NCI-H2081 treated with DMSO at 0.1 percent for 48 hours (cell line): Measurements from ENCODE around the gene EPS8.
"Not testable (repeated sequence)": the region's sequence is repeated elsewhere in the genome, so short reads cannot be mapped to it uniquely, and the experiment has no call there.

ENCODE experiments used
- DNase-seq: peaks from one replicate; lab custom pipeline; 2025; lab: John Stamatoyannopoulos, UW

Gene EPS8

DNA sequence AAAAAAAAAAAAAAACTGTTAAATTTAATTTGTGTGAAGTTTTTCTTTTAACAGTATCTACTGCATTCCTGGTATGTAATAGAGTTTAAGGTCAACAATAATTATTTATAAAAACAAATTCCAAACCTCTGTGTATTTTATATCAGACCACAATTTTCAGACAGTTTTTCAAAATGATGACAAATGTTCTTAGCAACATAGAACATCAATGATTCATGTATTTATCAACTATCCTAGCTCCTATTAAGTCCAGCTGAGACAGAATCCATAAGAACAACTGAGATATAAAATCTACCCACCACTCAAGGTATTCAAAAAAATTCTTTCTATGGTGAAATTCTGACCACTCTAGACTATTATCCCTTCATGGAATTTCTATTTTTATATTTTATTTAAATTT, 144.5 kb downstream of the EPS8 start:
- DNase-seq, result no peak

- no peak for DNase-seq
Measured at GRCh38 chr12:15638231-15638630, 151.0 kb downstream of the EPS8 start.

GRCh38 chr12:15636060-15636890, 152.9 kb downstream of the EPS8 start:
- DNase-seq, result no peak

GRCh38 chr12:15634010-15634683, 155.0 kb downstream of the EPS8 start:
- DNase-seq, result no peak

- no peak for DNase-seq
Measured at GRCh38 chr12:15633201-15633600, 156.0 kb downstream of the EPS8 start.

DNA sequence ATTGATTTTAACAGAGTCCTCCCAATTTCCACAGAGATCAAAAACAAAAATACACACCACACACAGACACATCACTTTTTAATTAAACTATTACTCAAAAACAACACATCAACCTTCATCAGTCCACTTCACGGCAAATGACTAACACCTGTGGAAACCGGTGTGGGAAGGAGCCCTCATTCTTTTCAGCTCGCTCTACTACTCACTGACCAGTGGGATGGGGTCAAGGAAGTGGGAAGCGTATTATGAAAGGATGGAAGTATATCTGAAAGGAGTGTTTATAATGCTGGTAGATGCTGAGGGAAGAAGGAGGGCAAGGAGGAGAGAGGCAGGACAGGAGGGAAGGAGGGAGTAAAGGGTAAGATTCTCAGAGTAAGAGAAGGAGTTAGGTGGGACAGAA, 156.5 kb downstream of the EPS8 start:
- no peak for DNase-seq

DNA sequence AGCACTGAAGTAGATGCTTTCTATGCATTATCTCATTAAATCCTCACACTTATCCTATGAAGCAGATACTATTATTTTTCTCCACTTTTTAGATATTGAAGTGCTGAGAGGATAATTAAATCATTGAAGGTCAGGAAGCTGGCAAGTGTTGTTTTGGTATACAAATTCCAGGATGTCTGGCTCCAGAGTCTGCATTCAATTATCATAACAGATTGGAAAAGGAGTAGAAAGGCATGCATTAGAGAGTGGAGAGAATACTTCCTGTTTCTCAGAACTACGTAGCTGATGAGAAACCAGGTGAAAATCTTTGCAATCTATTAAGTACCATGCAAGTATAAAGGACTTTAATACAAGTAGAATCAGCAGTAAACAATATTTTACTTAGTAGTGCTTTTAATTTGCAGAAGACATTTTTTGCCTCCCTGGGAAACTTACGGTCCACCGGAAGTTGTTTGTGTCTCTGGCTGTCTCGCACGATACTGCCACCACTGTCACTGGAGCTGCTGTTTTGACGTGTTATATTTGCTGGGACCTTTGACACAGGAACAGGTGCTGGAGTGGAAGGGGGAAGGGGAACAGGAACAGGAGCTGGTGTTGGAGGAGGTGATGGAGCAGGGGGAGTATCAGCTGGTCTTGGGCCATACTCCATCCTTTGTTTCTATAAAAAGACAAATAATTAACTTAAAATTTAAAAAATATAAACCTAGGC, 158.0 kb downstream of the EPS8 start:
- DNase-seq, result no peak

DNA sequence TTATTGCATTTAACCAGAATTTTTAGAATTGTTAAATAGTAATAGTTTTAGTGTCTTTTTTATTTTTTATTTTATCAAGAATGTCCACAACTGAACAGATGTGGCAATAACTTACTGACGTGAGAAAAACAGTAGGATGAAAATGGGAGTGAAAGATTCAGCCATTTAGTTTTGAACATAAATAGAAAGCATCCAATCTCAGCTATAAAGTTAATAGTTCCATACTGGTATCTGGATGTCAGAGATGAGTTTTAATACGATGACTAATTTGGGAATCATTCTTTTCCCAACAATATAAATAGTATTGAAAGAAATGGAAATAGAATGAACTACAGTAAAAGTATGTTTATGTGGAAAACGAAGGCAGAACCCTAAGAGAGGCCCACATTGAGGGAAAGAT, 159.4 kb downstream of the EPS8 start:
- no peak for DNase-seq

GRCh38 chr12:15629108-15629507, 160.1 kb downstream of the EPS8 start:
- no peak for DNase-seq

- DNase-seq, result no peak
Measured at GRCh38 chr12:15627995-15628945, 160.9 kb downstream of the EPS8 start.

DNA sequence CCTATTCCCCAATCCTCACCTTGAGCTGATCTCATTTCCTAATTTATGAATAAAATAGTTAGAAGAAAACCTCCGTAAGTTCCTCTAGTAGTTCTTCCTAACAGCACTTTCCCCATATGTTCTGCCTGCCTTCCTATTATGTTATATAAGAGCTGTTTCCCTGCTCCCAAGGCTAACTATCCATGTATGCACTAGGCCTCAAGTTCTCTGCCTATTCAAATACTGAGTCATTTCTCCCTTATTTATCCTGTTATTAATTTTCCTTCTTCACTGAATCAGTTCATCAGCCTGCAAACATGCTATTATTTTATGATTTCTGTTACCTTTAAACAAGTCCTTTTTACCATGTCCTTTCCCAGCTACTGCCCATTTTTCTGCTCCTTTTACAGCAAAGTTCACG, 164.1 kb downstream of the EPS8 start:
- no peak for DNase-seq

DNA sequence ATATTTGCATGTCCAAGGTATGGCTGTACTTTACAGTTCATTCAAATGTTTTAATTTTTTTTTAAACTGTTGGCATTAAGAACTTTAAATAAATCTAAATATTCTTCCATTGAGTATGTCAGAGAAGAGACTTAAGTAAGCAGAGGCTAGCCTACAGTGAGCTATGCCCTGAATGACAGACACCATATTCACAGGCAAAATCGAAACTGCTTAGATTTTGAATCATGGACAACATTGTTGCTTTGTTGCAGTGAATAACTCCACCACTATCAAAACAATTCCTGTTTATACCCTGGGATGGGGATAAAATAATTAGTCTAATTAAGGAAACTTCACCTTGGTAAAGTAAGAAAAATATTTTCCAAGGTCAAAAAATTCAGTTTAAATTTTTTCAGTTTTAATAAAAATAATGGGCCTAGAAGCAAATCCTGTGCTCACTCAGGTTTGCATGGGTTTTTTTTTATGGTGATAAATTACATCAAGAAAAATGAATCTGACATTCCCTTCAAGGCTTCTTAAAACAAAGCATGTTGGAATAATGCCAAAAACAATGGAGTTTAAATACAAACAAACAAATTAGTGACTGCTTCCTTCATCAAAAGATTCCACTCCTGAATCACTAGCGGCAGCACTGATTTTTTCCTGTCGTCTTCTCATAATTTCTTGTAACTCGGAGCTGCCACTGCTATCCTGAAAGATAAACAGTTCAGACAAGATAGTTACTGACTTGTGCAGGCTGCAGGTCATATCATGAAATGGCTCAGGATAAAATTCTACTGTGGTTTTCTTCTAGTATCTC, 168.2 kb downstream of the EPS8 start:
- DNase-seq, result no peak

- DNase-seq, result not testable (repeated sequence)
Measured at GRCh38 chr12:15616495-15616894, 172.7 kb downstream of the EPS8 start.

DNA sequence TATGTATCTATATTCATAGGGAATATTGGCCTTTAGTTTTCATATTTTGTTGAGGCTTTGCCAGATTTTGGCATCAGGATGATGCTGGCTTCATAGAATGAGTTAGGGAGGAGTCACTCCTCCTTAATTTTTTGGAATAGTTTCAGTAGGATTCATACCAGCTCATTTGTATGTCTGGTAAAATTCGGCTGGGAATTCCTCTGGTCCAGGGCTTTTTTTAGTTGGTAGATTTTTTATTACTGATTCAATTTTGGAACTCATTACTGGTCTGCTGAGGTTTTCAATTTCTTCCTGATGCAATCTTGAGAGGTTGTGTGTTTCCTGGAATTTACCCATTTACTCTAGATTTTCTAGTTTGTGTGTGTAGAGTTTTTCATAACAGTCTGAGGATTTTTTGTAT, 175.2 kb downstream of the EPS8 start:
- no peak for DNase-seq

DNA sequence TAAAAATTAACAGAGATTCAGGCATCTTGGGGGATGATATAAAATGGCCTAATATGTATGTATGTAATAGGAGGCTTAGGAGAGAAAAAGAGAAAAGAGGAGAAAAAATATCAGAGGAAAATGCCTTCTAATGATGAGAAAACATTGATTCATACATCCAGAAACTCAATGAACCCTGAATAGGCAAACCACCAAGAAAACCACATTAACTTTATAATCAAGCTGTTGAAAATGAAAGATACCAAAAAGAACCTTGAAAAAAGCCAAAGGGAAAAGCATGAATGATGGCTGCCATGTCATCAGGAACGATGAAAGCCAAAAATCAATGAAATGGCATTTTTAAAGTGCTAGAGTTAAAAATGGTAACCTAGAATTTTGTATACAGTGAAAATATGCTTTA, 180.2 kb downstream of the EPS8 start:
- DNase-seq, result no peak

DNA sequence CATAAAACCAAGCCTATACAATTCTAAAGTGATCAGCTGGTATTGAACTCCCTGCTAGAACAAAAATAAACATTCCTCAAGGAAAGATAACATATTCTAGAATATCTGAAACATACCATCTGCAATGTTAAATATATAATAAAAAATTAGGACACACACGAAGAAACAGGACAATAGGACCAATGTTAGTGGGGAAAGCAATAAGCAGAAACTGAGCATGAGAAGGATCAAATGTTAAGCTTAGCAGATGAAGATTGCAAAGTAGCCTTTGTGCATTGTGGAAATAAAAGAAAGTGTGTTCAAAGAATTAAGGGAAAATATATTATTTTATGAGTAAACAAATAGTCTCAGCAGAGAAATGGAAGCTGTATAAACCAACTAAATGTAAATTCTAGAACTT, 180.8 kb downstream of the EPS8 start:
- DNase-seq, result no peak

DNA sequence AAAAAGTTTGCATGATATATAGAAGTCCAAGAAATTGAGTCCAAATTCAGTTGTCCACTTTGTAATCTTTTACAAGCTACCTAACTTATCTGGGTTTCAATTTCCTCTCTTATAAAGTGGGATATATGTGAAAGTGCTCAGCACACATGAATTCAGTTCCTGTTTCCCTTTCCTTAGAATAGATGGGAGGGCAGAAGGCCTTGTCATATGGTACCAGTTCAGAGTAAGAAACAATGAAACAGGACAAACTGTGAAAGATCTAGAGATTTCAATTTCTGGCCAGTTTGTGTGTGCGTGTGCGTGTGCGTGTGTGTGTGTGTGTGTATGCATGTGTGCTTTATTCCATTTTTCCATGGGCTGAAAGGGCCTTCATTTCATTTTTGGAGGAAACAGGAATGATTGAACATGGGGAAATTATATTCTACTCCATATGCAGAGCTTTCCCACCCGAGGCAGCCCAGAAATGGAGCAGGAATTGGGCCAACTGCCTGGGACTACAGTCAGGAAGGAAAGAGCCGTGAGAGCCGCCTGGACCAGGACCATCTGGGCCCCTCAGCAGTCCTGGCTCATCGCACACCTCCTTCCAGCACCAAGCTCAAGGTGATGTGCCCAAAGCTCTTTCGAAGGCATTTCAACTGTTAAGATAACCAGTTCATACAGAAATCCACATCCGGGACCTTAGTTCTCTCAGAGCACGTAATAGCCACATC, 183.2 kb downstream of the EPS8 start:
- DNase-seq, result no peak

DNA sequence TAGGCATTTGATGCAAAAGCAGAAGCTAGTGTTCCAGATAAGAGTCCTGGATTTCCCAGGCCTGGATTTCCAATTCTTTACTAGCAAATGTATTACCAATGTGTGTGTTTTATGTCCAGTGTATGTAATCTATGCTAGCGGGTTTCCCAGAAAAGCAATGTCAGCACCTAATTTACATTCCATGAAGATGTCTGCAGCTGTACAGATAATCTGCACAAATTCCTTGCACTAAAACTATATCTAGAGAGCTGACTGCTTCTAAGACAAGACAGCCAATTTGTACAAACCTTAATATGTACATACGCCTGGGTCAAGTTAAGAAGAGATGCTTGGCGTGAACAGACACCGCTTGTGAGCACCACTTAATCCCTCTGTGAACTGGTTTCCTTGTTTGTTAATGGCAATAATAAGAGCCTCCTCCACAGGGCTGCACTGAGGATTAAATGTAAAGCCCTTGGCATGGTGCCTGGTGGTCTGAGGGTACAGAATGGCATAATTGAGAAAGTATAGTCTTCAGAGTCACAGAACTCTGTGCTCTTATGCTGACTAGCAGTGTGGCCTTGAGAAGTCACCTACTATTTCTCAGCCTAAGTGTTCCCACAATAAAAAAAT, 185.6 kb downstream of the EPS8 start:
- DNase-seq, result no peak

- no peak for DNase-seq
Measured at GRCh38 chr12:15602051-15602672, 187.0 kb downstream of the EPS8 start.
